Measurements from ENCODE around the gene QRFP. TPM values are rescaled to one million over a fixed set of nuclear protein-coding genes. Genes with fewer than 3 reads are reported as not detected.
"Not testable (repeated sequence)": the region's sequence is repeated elsewhere in the genome, so short reads cannot be mapped to it uniquely, and the experiment has no call there.

QRFP gene
- total RNA-seq, 1 donor from 2014 or later = not detected

DNA sequence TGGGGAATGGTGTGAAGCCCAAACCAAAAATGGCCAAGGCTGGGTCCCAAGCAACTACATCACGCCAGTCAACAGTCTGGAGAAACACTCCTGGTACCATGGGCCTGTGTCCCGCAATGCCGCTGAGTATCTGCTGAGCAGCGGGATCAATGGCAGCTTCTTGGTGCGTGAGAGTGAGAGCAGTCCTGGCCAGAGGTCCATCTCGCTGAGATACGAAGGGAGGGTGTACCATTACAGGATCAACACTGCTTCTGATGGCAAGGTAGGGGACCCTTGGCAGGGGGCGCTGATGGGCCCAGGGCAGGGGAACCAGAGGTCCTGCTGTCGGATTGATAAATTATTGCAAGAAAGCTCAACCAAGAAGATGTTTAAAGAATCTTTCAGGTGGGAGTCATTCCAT is 41.8 kb downstream of the QRFP start:
- Mint-ChIP-seq H3K4me3 (no peak overlapping the region), H3K9me3 (no peaks in the 10 kb centered on the region), H3K36me3 (ENCODE audit: low read depth) (peaks cover 42% of the 10 kb centered on the region), H3K4me1 (no peaks in the 10 kb centered on the region), H3K27me3 (no peaks in the 10 kb centered on the region), H3K27ac (no peak overlapping the region)
- no peak for ATAC-seq (ENCODE audit: low read depth)
- ChIA-PET CTCF (interaction anchor here (0.8 kb wide), 1 partner anchor 154 kb away, joined by 3 read pairs; no protein-coding TSS in a partner anchor), POLR2A (no interaction called here)
- TF ChIP-seq, protein P1, sequence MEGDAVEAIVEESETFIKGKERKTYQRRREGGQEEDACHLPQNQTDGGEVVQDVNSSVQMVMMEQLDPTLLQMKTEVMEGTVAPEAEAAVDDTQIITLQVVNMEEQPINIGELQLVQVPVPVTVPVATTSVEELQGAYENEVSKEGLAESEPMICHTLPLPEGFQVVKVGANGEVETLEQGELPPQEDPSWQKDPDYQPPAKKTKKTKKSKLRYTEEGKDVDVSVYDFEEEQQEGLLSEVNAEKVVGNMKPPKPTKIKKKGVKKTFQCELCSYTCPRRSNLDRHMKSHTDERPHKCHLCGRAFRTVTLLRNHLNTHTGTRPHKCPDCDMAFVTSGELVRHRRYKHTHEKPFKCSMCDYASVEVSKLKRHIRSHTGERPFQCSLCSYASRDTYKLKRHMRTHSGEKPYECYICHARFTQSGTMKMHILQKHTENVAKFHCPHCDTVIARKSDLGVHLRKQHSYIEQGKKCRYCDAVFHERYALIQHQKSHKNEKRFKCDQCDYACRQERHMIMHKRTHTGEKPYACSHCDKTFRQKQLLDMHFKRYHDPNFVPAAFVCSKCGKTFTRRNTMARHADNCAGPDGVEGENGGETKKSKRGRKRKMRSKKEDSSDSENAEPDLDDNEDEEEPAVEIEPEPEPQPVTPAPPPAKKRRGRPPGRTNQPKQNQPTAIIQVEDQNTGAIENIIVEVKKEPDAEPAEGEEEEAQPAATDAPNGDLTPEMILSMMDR (IDR thresholded peaks at IDR 0.05) = no peak
- intact Hi-C loops (cut with micrococcal nuclease) = no loop called here
- DNase-seq = no peak

DNA sequence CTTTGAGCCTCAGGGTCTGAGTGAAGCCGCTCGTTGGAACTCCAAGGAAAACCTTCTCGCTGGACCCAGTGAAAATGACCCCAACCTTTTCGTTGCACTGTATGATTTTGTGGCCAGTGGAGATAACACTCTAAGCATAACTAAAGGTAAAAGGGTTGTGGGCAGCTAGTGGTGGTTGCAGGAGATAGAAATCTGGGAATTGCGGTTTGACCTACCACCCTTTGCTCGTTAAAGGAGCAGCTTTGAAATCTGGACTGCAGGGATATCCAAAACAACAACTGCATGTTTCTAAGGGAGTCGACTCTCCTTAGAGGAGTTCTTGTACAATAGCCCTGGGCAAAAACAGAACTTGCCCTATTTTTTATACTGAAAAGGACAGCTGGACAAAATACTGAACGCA is 42.5 kb downstream of the QRFP start:
- ATAC-seq (ENCODE audit: low read depth) (no peak), DNase-seq (no peak)
- Mint-ChIP-seq H3K4me1 (no peaks in the 10 kb centered on the region), H3K4me3 (no peak overlapping the region), H3K27me3 (no peaks in the 10 kb centered on the region), H3K27ac (no peak overlapping the region), H3K36me3 (ENCODE audit: low read depth) (peaks cover 38% of the 10 kb centered on the region), H3K9me3 (no peaks in the 10 kb centered on the region)
- ChIA-PET POLR2A (no interaction called here), CTCF (interaction anchor here (0.8 kb wide), 1 partner anchor 153 kb away, joined by 3 read pairs; no protein-coding TSS in a partner anchor)
- intact Hi-C loops (cut with micrococcal nuclease) = no loop called here
- TF ChIP-seq, protein P1 (IDR thresholded peaks at IDR 0.05) = no peak

DNA sequence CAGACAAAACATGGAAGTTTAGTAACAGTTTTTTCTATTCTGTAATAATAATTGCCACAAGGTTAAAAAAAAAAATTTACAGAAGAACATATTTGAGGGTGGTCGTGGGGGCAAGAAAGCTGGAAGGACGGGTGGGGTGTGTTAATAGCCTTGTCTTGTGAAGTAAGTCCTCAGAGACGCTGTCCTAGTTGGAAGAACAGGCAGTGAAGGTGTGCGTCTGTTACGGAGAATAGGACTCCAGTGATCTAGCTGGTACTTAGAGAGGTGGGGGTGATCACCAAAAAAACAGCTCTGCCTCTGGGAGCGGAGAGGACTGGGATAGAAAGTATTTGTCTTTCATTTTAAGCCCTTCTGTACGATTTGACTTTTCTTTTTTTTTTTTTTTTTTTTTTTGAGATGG is 43.8 kb downstream of the QRFP start:
- H3K4me3 Mint-ChIP-seq = no peak overlapping the region
- H3K27ac Mint-ChIP-seq = no peak overlapping the region
- TF ChIP-seq, protein P1 (IDR thresholded peaks at IDR 0.05) = no peak
- peaks cover 33% of the 10 kb centered on the region for H3K36me3 Mint-ChIP-seq (ENCODE audit: low read depth)
- H3K27me3 Mint-ChIP-seq = no peaks in the 10 kb centered on the region
- ChIA-PET POLR2A (no interaction called here), CTCF (interaction anchor here (0.7 to 0.8 kb wide), 3 partner anchors 14 to 194 kb away, joined by 3 read pairs; no protein-coding TSS in a partner anchor)
- H3K9me3 Mint-ChIP-seq = no peaks in the 10 kb centered on the region
- ATAC-seq (ENCODE audit: low read depth) = no peak
- no peak for DNase-seq
- intact Hi-C loops (cut with micrococcal nuclease) = no loop called here
- no peaks in the 10 kb centered on the region for H3K4me1 Mint-ChIP-seq

DNA sequence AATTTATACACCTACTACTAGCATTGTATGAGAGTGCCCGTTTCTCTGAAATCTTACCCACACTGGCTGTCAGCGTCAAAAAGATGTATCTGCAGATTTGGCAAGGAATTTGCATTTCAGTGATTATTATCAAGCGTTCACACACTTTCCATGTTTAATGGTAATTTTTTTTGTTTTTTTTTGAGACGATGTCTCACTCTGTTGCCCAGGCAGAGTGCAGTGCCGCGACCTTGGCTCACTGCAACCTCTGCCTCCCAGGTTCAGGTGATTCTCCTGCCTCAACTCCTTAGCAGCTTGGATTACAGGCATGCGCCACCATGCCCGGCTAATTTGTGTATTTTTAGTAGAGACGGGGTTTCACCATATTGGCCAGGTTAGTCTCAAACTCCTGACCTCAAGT is 47.3 kb downstream of the QRFP start:
- DNase-seq (no peak), ATAC-seq (ENCODE audit: low read depth) (no peak)
- ChIA-PET CTCF (no interaction called here), POLR2A (interaction anchor here (0.6 kb wide), 1 partner anchor 270 kb away, joined by 3 read pairs; the partner anchor contains the start of gene FUBP3)
- Mint-ChIP-seq H3K27me3 (no peaks in the 10 kb centered on the region), H3K36me3 (ENCODE audit: low read depth) (peaks cover 6% of the 10 kb centered on the region), H3K4me1 (no peaks in the 10 kb centered on the region), H3K9me3 (no peaks in the 10 kb centered on the region), H3K27ac (no peak overlapping the region), H3K4me3 (no peak overlapping the region)
- TF ChIP-seq, protein P1 (IDR thresholded peaks at IDR 0.05) = no peak
- intact Hi-C loops (cut with micrococcal nuclease) = loop anchor here (2.0 kb wide), 1 partner anchor 15 kb away; the partner anchor contains the start of gene ABL1

DNA sequence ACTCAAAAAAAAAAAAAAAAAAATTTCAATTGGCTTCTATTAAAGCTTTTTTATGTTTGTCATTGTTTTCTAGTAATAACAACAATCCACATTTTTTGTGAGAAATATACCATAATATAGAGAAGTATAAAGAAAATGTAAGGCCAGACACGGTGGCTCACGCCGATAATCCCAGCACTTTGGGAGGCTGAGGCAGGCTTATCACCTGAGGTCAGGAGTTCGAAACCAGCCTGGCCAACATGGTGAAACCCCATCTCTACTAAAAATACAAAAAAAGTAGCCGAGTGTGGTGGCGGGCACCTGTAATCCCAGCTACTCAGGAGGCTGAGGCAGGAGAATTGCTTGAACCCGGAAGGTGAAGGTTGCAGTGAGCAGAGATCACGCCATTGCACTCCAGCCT is 48.1 kb downstream of the QRFP start:
- intact Hi-C loops (cut with micrococcal nuclease) = loop anchor here (2.0 kb wide), 1 partner anchor 14 kb away; the partner anchor contains the start of gene ABL1
- POLR2A ChIA-PET; H3K27ac Mint-ChIP-seq; ATAC-seq (ENCODE audit: low read depth); H3K4me1 Mint-ChIP-seq; DNase-seq; H3K9me3 Mint-ChIP-seq; CTCF ChIA-PET; H3K4me3 Mint-ChIP-seq; H3K36me3 Mint-ChIP-seq (ENCODE audit: low read depth); H3K27me3 Mint-ChIP-seq: not testable (repeated sequence)
